Measurements from ENCODE around the gene ASCL2. TPM values are rescaled to one million over a fixed set of nuclear protein-coding genes. Genes with fewer than 3 reads are reported as not detected.

ASCL2 gene
- total RNA-seq, 4 donors from 2014 or later: 11.4 to 18.0 (median 15.9) TPM

DNA sequence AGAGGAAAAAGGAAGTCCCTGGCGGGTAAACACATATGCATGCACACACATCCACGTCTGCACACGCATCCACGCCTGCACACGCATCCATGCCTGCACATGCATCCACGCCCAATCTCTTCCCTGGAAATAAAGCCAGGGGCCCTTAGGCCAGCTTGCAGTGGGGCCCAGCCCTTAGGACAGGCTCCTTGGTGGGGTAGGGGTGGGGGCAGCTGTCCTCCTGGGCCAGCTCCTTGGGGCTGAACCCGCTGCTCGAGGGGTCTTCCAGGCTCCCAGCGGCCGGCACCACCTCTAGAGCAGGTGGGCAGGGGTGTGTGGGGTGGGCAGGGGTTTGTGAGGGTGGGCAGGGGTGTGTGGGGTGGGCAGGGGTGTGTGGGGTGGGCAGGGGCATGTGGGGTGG is 29.4 kb upstream of the ASCL2 start:
- H3K4me3 ChIP-seq: no peak overlapping the region
- no peak for DNase-seq (ENCODE audit: low spot score in 2 of 2)
- WGBS: 17% methylated on average over 1 of the region's 10 CpGs
- no peaks in the 10 kb centered on the region for H3K27me3 ChIP-seq
- H3K9me3 ChIP-seq: no peaks in the 10 kb centered on the region
- peaks cover 6% of the 10 kb centered on the region for H3K4me1 ChIP-seq
- no peak overlapping the region for H3K27ac ChIP-seq
- TF ChIP-seq, protein P1, sequence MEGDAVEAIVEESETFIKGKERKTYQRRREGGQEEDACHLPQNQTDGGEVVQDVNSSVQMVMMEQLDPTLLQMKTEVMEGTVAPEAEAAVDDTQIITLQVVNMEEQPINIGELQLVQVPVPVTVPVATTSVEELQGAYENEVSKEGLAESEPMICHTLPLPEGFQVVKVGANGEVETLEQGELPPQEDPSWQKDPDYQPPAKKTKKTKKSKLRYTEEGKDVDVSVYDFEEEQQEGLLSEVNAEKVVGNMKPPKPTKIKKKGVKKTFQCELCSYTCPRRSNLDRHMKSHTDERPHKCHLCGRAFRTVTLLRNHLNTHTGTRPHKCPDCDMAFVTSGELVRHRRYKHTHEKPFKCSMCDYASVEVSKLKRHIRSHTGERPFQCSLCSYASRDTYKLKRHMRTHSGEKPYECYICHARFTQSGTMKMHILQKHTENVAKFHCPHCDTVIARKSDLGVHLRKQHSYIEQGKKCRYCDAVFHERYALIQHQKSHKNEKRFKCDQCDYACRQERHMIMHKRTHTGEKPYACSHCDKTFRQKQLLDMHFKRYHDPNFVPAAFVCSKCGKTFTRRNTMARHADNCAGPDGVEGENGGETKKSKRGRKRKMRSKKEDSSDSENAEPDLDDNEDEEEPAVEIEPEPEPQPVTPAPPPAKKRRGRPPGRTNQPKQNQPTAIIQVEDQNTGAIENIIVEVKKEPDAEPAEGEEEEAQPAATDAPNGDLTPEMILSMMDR (IDR thresholded peaks at IDR 0.05): no peak
- no peak for TF ChIP-seq EP300 (IDR thresholded peaks at IDR 0.05)
- TF ChIP-seq POLR2AphosphoS5 (IDR thresholded peaks at IDR 0.05): no peak
- no peak for TF ChIP-seq POLR2A (IDR thresholded peaks at IDR 0.05)
- no peaks in the 10 kb centered on the region for H3K36me3 ChIP-seq

DNA sequence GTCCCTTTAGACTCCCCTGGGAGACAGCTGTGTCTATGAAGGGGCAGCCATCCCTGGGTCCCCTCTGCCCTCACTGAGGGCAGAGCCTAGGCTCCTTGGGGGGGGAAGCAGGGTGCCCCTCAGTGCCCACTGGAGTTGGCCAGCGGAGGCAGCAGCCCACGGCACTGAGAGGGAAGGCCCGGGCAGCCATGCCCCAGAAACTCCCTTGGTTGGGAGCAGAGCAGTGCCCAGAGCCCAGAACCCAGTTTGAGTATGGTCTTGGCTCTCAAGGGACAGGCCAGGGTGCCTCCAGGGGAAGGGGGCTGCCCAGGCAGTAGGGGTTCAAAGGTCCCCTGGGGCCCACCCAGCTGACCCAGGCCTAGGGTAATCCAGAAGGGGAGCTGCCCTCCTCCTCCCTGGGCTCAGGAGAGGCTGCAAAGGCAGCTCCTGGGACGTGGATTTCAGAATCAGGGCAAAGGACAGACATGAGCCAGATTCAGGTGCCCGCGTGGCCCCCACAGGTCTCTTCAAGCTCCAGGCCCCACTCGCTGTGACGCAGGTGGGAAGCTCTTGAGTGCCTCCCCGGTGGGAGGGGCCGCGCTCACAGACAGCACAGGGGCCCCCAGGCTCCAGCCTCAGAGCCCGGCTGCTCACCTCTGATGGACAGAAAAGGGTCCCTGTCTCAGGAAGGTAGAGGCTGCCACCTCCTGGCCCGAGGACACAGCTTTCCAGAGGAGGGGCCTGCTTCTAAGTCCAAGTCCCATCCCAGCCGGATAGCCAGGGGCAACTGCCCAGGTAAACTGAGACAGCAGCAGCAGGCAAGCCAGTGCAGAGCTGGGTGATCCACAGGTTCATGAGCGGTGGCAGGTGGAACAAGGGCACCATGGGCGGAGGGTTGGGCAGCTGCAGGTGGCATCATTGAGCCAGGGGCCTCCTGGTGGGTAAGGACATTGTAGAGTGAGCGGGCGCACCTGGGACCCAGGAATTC is 28.7 kb upstream of the ASCL2 start:
- TF ChIP-seq EP300 (IDR thresholded peaks at IDR 0.05) (no peak), POLR2A (IDR thresholded peaks at IDR 0.05) (no peak)
- TF ChIP-seq, protein P1 (IDR thresholded peaks at IDR 0.05): peak in 1 of 2 donors; percentile 45
- H3K27me3 ChIP-seq: no peaks in the 10 kb centered on the region
- 75% methylated on average over 8 of the region's 18 CpGs for WGBS
- no peaks in the 10 kb centered on the region for H3K36me3 ChIP-seq
- no peaks in the 10 kb centered on the region for H3K9me3 ChIP-seq
- DNase-seq (ENCODE audit: low spot score in 2 of 2): peak; percentile 58 to 77
- peaks cover 3% of the 10 kb centered on the region for H3K4me1 ChIP-seq
- no peak overlapping the region for H3K4me3 ChIP-seq
- no peak overlapping the region for H3K27ac ChIP-seq

DNA sequence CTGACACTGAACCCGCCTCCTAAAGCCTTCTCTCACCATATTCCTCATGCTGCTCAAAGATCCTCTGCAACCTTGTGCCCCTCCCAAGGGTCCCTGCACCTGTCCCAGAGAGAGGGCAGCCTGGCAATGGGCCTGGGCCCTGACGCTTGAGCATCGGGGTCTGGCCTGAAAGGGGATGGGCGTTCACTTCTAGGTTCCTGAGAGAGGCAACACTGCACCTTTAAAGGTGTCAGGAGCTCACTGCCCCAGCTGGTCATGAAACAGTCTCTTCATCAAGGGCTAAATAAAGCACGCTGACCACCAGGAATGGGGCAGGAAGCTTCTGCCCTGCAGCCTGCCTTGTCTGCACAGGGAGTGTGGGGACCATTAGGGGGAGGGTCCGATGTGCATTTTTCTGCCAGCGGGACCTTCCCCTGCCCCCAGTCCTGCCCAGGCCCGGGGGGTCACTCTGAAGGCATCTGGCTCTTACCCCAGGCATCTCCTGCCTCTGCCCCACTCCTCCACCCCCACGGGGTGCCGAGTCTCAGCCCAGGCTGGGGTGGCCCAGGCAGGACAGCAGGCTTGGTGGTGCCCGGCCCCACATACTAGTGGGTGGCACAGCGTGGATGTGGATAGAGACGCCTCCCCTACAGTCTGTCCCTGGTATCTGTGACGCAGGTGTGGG is 27.9 kb upstream of the ASCL2 start:
- TF ChIP-seq, protein P1 (IDR thresholded peaks at IDR 0.05): no peak
- TF ChIP-seq POLR2A (IDR thresholded peaks at IDR 0.05) (no peak), EP300 (IDR thresholded peaks at IDR 0.05) (no peak), POLR2AphosphoS5 (IDR thresholded peaks at IDR 0.05) (no peak)
- peak in 1 of 2 donors; percentile 49 for DNase-seq (ENCODE audit: low spot score in 2 of 2)
- no peaks in the 10 kb centered on the region for H3K9me3 ChIP-seq
- no peaks in the 10 kb centered on the region for H3K27me3 ChIP-seq
- WGBS: 80% methylated on average over 2 of the region's 14 CpGs
- no peak overlapping the region for H3K27ac ChIP-seq
- no peaks in the 10 kb centered on the region for H3K4me1 ChIP-seq
- no peak overlapping the region for H3K4me3 ChIP-seq
- H3K36me3 ChIP-seq: no peaks in the 10 kb centered on the region

DNA sequence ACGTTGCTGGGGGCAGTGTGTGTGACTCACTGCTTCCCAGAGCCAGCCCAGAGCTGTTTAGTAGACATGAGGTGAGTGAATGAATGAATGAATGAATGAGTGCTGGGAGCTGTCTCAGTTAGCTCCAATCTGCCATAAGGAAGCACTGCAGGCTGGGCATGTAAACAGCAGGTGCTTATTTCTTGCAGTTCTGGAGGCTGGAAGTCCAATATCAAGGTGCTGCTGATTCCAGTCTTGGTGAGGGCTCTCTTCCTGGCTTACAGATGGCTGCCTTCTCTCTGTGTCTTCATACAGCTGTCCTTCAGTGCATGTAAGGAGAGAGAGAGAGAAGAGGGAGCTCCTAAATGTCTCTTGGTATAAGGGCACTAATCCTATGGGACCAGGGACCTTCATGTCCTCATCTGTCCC is 27.2 kb upstream of the ASCL2 start:
- no peak for DNase-seq (ENCODE audit: low spot score in 2 of 2)
- H3K4me3 ChIP-seq: no peak overlapping the region
- 30% methylated on average over 1 of the region's 1 CpG for WGBS
- H3K36me3 ChIP-seq: no peaks in the 10 kb centered on the region
- TF ChIP-seq POLR2AphosphoS5 (IDR thresholded peaks at IDR 0.05) (no peak), EP300 (IDR thresholded peaks at IDR 0.05) (no peak), POLR2A (IDR thresholded peaks at IDR 0.05) (no peak)
- TF ChIP-seq, protein P1 (IDR thresholded peaks at IDR 0.05): no peak
- H3K4me1 ChIP-seq: no peaks in the 10 kb centered on the region
- H3K27ac ChIP-seq: no peak overlapping the region
- no peaks in the 10 kb centered on the region for H3K9me3 ChIP-seq
- H3K27me3 ChIP-seq: no peaks in the 10 kb centered on the region
